HepG2 (cell line): ENCODE data around the gene KCNJ14. TPM values are rescaled to one million over a fixed set of nuclear protein-coding genes. Genes with fewer than 3 reads are reported as not detected.

ENCODE experiments used
- BORCS8-MEF2B ChIP-seq: sonication (generic); formaldehyde crosslinking; IDR thresholded peaks from 2 replicates; pipeline ENCODE4 v1.8.0; 2022; ENCODE audit warnings: mild to moderate bottlenecking, missing genetic modification reagents
- CC2D1A ChIP-seq: sonication (generic); formaldehyde crosslinking; IDR thresholded peaks from 2 replicates; pipeline ENCODE4 v1.8.1; 2023; ENCODE audit warnings: mild to moderate bottlenecking, missing genetic modification reagents
- CENPX ChIP-seq: sonication (generic); formaldehyde crosslinking; IDR thresholded peaks from 2 replicates; pipeline ENCODE4 v1.9.0; 2021; ENCODE audit warnings: mild to moderate bottlenecking, missing genetic modification reagents, moderate library complexity
- CREM ChIP-seq, 2 experiments: sonication (generic) in 1 of 2; formaldehyde crosslinking in 1 of 2; IDR thresholded peaks; 2 replicates each; pipeline versions ENCODE4 v1.4.0 to v1.6.1; 2016 to 2020; ENCODE audit warnings: antibody characterized with exemption in 1 of 2, mild to moderate bottlenecking in 1 of 2, missing genetic modification reagents in 1 of 2
- HDAC2 ChIP-seq: sonication (generic); formaldehyde crosslinking; IDR thresholded peaks from 2 replicates; pipeline ENCODE4 v1.4.0; 2020; ENCODE audit warnings: missing genetic modification reagents
- HMGXB4 ChIP-seq, 2 experiments: sonication (generic) in 1 of 2; formaldehyde crosslinking in 1 of 2; IDR thresholded peaks; 2 replicates each; pipeline versions ENCODE4 v1.4.0 to v1.6.1; 2018 to 2020; ENCODE audit warnings: missing genetic modification reagents in 2 of 2, borderline replicate concordance in 1 of 2, low read depth in 1 of 2, mild to moderate bottlenecking in 1 of 2, missing biosample characterization in 1 of 2
- HNRNPUL1 ChIP-seq: fragments of 200-400 bp; formaldehyde crosslinking; IDR thresholded peaks from 2 replicates; pipeline ENCODE4 v1.6.1; 2017; ENCODE audit warnings: low read depth, mild to moderate bottlenecking, low read length, moderate library complexity
- KMT2B ChIP-seq: IDR thresholded peaks from 2 replicates; pipeline ENCODE4 v1.6.1; 2016; ENCODE audit warnings: missing genetic modification reagents, missing compliant biosample characterization
- MAFF ChIP-seq: IDR thresholded peaks from 2 replicates; pipeline ENCODE4 v1.6.1; 2011; ENCODE audit warnings: low read depth, low read length, improper control_type of control experiment
- NR2F2 ChIP-seq: IDR thresholded peaks from 2 replicates; pipeline ENCODE4 v1.6.1; 2012; ENCODE audit warnings: low read depth, inconsistent platforms, borderline replicate concordance
- PLRG1 ChIP-seq: fragments of 450-650 bp; conservative IDR thresholded peaks from 2 replicates; pipeline ENCODE4 v1.6.1; 2016
- PRDM4 ChIP-seq: sonication (generic); formaldehyde crosslinking; IDR thresholded peaks from 2 replicates; pipeline ENCODE4 v1.9.0; 2021; ENCODE audit warnings: missing genetic modification reagents, borderline replicate concordance
- SNAI1 ChIP-seq: sonication (generic); formaldehyde crosslinking; IDR thresholded peaks from 2 replicates; pipeline ENCODE4 v1.5.0; 2020; ENCODE audit warnings: mild to moderate bottlenecking, missing genetic modification reagents, borderline replicate concordance
- STAT5B ChIP-seq: sonication (generic); formaldehyde crosslinking; IDR thresholded peaks from 2 replicates; pipeline ENCODE4 v1.4.0; 2020; ENCODE audit warnings: missing genetic modification reagents
- TBX3 ChIP-seq: fragments of 450-650 bp; IDR thresholded peaks from 2 replicates; pipeline ENCODE4 v1.6.1; 2017; ENCODE audit warnings: antibody characterized with exemption, mild to moderate bottlenecking, inconsistent platforms, borderline replicate concordance
- ZEB1 ChIP-seq: IDR thresholded peaks from 2 replicates; pipeline ENCODE4 v1.6.1; 2012; ENCODE audit warnings: mild to moderate bottlenecking, low read depth, inconsistent platforms; ENCODE audit not compliant: insufficient replicate concordance
- ZNF569 ChIP-seq: sonication (generic); formaldehyde crosslinking; IDR thresholded peaks from 2 replicates; pipeline ENCODE4 v1.5.0; 2020; ENCODE audit warnings: mild to moderate bottlenecking, missing genetic modification reagents, moderate library complexity, borderline replicate concordance
- ZNF605 ChIP-seq: sonication (generic); formaldehyde crosslinking; IDR thresholded peaks from 2 replicates; pipeline ENCODE4 v1.8.0; 2022; ENCODE audit warnings: mild to moderate bottlenecking, missing genetic modification reagents
- ZNF703 ChIP-seq: sonication (generic); formaldehyde crosslinking; IDR thresholded peaks from 2 replicates; pipeline ENCODE4 v1.5.1; 2020; ENCODE audit warnings: missing genetic modification reagents, mild to moderate bottlenecking, moderate library complexity, borderline replicate concordance
- ZNF704 ChIP-seq: sonication (generic); formaldehyde crosslinking; IDR thresholded peaks from 2 replicates; pipeline ENCODE4 v1.8.1; 2023; ENCODE audit warnings: mild to moderate bottlenecking, inconsistent platforms, moderate library complexity, missing genetic modification reagents, borderline replicate concordance
- ZSCAN9 ChIP-seq: IDR thresholded peaks from 2 replicates; pipeline ENCODE4 v1.6.1; 2016; ENCODE audit warnings: borderline replicate concordance
- polyA plus RNA-seq, 8 experiments: library from polyadenylated mRNA; depleted of rRNA in 3 of 8; stranded (reverse) in 7 of 8; unstranded in 1 of 8; fragments of >200 nt; fragmentation: Illumina TruSeq in 4 of 8; extraction: Trizol in 4 of 8; gene quantifications; 2 replicates each; pipeline versions ENCODE4 v1.2.1 to v1.2.3, GENCODE V29; 2011 to 2016; ENCODE audit warnings: low read depth in 4 of 8, missing spikeins in 1 of 8, mixed read lengths in 1 of 8; ENCODE audit not compliant: insufficient read depth in 1 of 8
- total RNA-seq, 5 experiments: library from RNA; depleted of rRNA; stranded (reverse); fragments of >200 nt; fragmentation: Illumina TruSeq; extraction: Trizol; gene quantifications; 2 replicates each; pipeline ENCODE4 v1.2.3, GENCODE V29; 2016; ENCODE audit warnings: low read depth in 1 of 5
- TF ChIP-seq, protein P1 (sequence below): sonication (generic); formaldehyde crosslinking; IDR thresholded peaks from 2 replicates; pipeline ENCODE4 v1.8.1; 2023; ENCODE audit warnings: missing genetic modification reagents, inconsistent platforms, borderline replicate concordance

Gene KCNJ14
- total and polyA plus RNA-seq, 2 of the 13 experiments (the other 11 are each of a cell fraction or from before 2014, with no cell fraction given): 0.20 to 0.51 TPM

DNA sequence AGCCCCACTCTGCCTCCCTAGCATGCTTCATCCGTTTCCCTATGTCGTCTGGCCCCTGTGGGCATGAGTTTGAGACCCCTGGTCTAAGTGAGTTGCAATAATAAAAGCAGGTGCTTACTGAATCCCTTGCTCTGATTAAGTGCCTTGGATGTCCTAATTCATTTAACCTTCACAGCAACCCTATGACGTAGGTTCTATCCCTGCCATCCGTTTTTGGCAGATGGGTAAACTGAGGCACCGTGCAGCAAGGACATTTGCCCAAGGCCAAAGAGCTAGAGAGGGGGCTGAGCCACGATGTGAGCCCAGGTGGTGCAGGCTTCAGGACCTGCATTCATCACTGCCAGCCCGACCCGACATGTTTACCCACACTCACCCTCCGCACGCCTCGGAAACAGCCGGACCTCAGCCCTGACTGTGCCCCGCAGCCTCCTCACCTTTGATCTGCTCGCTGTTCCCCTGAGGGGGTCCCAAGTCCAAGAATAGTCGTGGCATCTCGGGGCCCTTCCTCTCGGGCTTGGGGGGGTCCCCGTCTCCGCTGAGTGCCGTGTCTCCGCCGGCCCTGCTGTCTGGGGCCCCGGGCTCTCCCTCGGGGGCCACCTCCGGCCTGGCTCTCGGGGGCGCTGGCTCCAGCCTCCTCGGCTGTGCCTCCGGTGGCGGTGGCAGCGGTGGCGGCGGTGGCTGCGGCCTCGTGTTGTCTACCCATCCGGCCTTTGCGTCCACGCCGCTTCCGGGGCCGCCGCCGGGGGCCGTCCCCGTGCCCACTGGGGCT, 41.8 kb downstream of the KCNJ14 start (continued):
- TF ChIP-seq ZEB1 (no peak), STAT5B (CRISPR knock-in tag) (no peak), CREM (IDR thresholded peaks at IDR 0.05) (no peak), CREM (CRISPR knock-in tag; IDR thresholded peaks at IDR 0.05) (no peak), HMGXB4 (CRISPR knock-in tag; IDR thresholded peaks at IDR 0.05; ENCODE audit: borderline replicate concordance in 1 of 2, low read depth in 1 of 2) (0 out of 4 replicates have a peak, but pooled peaks of 1 of the 2 experiments have one; percentile 37), TBX3 (no peak), BORCS8-MEF2B (CRISPR knock-in tag) (no peak), CENPX (CRISPR knock-in tag) (no peak), NR2F2 (0 out of 2 replicates have a peak, but pooled peaks have one; percentile 27), ZNF703 (CRISPR knock-in tag) (no peak), HDAC2 (CRISPR knock-in tag) (peak; percentile 36; the same call in 1 of the 2 replicates), KMT2B (no peak), PRDM4 (CRISPR knock-in tag) (no peak), HNRNPUL1 (no peak), ZSCAN9 (CRISPR knock-in tag) (no peak), MAFF (no peak), CC2D1A (CRISPR knock-in tag) (no peak), PLRG1 (no peak), ZNF605 (no peak), ZNF704 (CRISPR knock-in tag) (no peak), ZNF569 (CRISPR knock-in tag) (no peak), SNAI1 (CRISPR knock-in tag) (no peak)
- TF ChIP-seq, protein P1, sequence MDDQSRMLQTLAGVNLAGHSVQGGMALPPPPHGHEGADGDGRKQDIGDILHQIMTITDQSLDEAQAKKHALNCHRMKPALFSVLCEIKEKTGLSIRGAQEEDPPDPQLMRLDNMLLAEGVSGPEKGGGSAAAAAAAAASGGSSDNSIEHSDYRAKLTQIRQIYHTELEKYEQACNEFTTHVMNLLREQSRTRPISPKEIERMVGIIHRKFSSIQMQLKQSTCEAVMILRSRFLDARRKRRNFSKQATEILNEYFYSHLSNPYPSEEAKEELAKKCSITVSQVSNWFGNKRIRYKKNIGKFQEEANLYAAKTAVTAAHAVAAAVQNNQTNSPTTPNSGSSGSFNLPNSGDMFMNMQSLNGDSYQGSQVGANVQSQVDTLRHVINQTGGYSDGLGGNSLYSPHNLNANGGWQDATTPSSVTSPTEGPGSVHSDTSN: no peak
